ENCODE data around the gene MRPL52. TPM values are rescaled to one million over a fixed set of nuclear protein-coding genes. Genes with fewer than 3 reads are reported as not detected.
A peak's percentile ranks its signal among the peaks of the same experiment; 100 is the strongest.
"Not testable (repeated sequence)": the region's sequence is repeated elsewhere in the genome, so short reads cannot be mapped to it uniquely, and the experiment has no call there.

The MRPL52 gene
- total and polyA plus RNA-seq, 9 donors, result 29.0 to 78.3 (median 53.7) TPM

DNA sequence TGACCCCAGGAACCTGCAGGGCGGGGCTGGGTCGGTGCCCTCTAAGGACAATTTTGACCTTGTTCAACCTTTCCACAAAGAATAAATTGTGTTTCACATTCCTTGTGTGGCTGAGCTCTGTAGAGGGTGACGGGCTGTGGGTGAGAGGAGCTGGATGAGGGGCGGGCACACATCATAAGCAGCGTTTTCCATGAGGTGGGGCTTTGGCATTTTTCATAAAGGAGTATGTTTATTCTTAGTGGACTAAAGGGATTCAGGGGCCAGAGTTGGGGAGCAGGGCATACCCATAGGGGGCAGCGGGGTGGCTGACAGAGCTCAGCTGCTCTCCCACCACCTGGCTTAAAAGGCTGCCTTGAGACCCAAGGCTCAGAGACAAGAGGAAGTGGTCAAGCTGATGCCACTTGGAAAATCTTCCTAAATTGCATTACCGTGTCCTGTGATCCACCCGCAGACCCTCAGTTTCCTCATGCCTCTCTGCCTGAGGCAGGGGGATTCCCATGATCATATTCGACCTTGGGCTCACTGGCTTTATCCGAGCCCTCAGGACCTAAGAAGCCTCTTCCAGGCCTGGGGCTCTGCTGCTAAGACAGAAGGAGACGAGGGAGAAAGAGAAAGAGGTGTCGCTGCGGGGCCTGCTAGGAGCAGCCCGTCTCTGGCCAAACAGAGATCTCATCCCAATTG lies 18.1 kb downstream of the MRPL52 start:
- WGBS, 3 donors, result 11 to 14% (median 11%) methylated on average over 14 of the region's 14 CpGs
- Histone ChIP-seq H3K9me3 (no peaks in the 10 kb centered on the region), H3K4me3 (no peak overlapping the region), H3K27me3 (no peaks in the 10 kb centered on the region), H3K27ac (peak overlapping the region; percentile 96 to 97), H3K36me3 (no peaks in the 10 kb centered on the region), H3K4me1 (ENCODE audit: insufficient read depth) (peaks cover 41% of the 10 kb centered on the region)
- TF ChIP-seq, protein P1, sequence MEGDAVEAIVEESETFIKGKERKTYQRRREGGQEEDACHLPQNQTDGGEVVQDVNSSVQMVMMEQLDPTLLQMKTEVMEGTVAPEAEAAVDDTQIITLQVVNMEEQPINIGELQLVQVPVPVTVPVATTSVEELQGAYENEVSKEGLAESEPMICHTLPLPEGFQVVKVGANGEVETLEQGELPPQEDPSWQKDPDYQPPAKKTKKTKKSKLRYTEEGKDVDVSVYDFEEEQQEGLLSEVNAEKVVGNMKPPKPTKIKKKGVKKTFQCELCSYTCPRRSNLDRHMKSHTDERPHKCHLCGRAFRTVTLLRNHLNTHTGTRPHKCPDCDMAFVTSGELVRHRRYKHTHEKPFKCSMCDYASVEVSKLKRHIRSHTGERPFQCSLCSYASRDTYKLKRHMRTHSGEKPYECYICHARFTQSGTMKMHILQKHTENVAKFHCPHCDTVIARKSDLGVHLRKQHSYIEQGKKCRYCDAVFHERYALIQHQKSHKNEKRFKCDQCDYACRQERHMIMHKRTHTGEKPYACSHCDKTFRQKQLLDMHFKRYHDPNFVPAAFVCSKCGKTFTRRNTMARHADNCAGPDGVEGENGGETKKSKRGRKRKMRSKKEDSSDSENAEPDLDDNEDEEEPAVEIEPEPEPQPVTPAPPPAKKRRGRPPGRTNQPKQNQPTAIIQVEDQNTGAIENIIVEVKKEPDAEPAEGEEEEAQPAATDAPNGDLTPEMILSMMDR (IDR thresholded peaks at IDR 0.05), result no peak
- TF ChIP-seq POLR2A (IDR thresholded peaks at IDR 0.05) (no peak), EP300 (IDR thresholded peaks at IDR 0.05) (no peak)
- intact Hi-C loops (cut with DNase I), result loop anchor here in 1 of 4 donors (10.0 kb wide), 1 partner anchor 283 kb away; no protein-coding TSS in a partner anchor
- peak in 3 of 5 donors; percentile 33 to 57 (median 45) for DNase-seq

GRCh38 chr14:22848351-22849164 lies 18.9 kb downstream of the MRPL52 start:
- Histone ChIP-seq H3K9me3 (no peaks in the 10 kb centered on the region), H3K27me3 (no peaks in the 10 kb centered on the region), H3K36me3 (no peaks in the 10 kb centered on the region), H3K4me3 (peak overlapping the region; percentile 13), H3K4me1 (ENCODE audit: insufficient read depth) (peaks cover 42% of the 10 kb centered on the region), H3K27ac (peak overlapping the region; percentile 96 to 97)
- peak; percentile 88 to 94 (median 90) for DNase-seq
- WGBS, 3 donors, result 1 to 3% (median 2%) methylated on average over 12 of the region's 12 CpGs
- TF ChIP-seq EP300 (IDR thresholded peaks at IDR 0.05) (no peak), POLR2A (IDR thresholded peaks at IDR 0.05) (no peak)
- TF ChIP-seq, protein P1 (IDR thresholded peaks at IDR 0.05), result peak in 2 of 3 donors; percentile 1 to 22
- intact Hi-C loops (cut with DNase I), result loop anchor here in 1 of 4 donors (10.0 kb wide), 1 partner anchor 284 kb away; no protein-coding TSS in a partner anchor

GRCh38 chr14:22849212-22849819 lies 19.6 kb downstream of the MRPL52 start:
- peak overlapping the region; percentile 96 to 97 for H3K27ac ChIP-seq
- 10 to 15% (median 10%) methylated on average over 19 of the region's 19 CpGs for WGBS, 3 donors
- peak; percentile 81 to 87 (median 84) for DNase-seq
- intact Hi-C loops (cut with DNase I), result loop anchor here in 1 of 4 donors (10.0 kb wide), 1 partner anchor 285 kb away; no protein-coding TSS in a partner anchor
- H3K9me3 ChIP-seq, result no peaks in the 10 kb centered on the region
- H3K36me3 ChIP-seq, result no peaks in the 10 kb centered on the region
- peaks cover 42% of the 10 kb centered on the region for H3K4me1 ChIP-seq (ENCODE audit: insufficient read depth)
- no peak overlapping the region for H3K4me3 ChIP-seq
- TF ChIP-seq POLR2A (IDR thresholded peaks at IDR 0.05), result peak; percentile 33
- no peak for TF ChIP-seq EP300 (IDR thresholded peaks at IDR 0.05)
- H3K27me3 ChIP-seq, result no peaks in the 10 kb centered on the region

GRCh38 chr14:22850944-22851764 lies 21.5 kb downstream of the MRPL52 start:
- TF ChIP-seq POLR2A (IDR thresholded peaks at IDR 0.05) (no peak), EP300 (IDR thresholded peaks at IDR 0.05) (no peak)
- TF ChIP-seq, protein P1 (IDR thresholded peaks at IDR 0.05), result no peak
- no peak overlapping the region for H3K4me3 ChIP-seq
- 42 to 49% (median 46%) methylated on average over 9 of the region's 9 CpGs for WGBS, 3 donors
- peak overlapping the region; percentile 96 to 97 for H3K27ac ChIP-seq
- peak; percentile 92 to 94 (median 94) for DNase-seq
- H3K9me3 ChIP-seq, result no peaks in the 10 kb centered on the region
- H3K27me3 ChIP-seq, result no peaks in the 10 kb centered on the region
- H3K4me1 ChIP-seq (ENCODE audit: insufficient read depth), result peaks cover 36% of the 10 kb centered on the region
- H3K36me3 ChIP-seq, result no peaks in the 10 kb centered on the region
- intact Hi-C loops (cut with DNase I), result loop anchor here in 1 of 4 donors (10.0 kb wide), 1 partner anchor 286 kb away; no protein-coding TSS in a partner anchor

GRCh38 chr14:22852178-22852577 lies 22.5 kb downstream of the MRPL52 start:
- not testable (repeated sequence) for DNase-seq, H3K27me3 ChIP-seq, H3K9me3 ChIP-seq, H3K4me3 ChIP-seq, H3K36me3 ChIP-seq
- peak overlapping the region in 1 of 2 donors; percentile 96 for H3K27ac ChIP-seq
- WGBS, 3 donors, result 76 to 87% (median 84%) methylated on average over 10 to 12 of the region's 12 CpGs
- intact Hi-C loops (cut with DNase I), result loop anchor here in 3 of 4 donors (2.0 to 10.0 kb wide), 3 partner anchors 15 to 287 kb away; partner anchors contain the start of gene MMP14 (in 2 of the 3)
- peaks cover 26% of the 10 kb centered on the region for H3K4me1 ChIP-seq (ENCODE audit: insufficient read depth)

Data from ovary (tissue), 9 donors.